ENCODE data around the gene PDILT. TPM values are rescaled to one million over a fixed set of nuclear protein-coding genes. Genes with fewer than 3 reads are reported as not detected.
A peak's percentile ranks its signal among the peaks of the same experiment; 100 is the strongest.

The PDILT gene
- total RNA-seq, 1 experiment from 2014 or later, result not detected

DNA sequence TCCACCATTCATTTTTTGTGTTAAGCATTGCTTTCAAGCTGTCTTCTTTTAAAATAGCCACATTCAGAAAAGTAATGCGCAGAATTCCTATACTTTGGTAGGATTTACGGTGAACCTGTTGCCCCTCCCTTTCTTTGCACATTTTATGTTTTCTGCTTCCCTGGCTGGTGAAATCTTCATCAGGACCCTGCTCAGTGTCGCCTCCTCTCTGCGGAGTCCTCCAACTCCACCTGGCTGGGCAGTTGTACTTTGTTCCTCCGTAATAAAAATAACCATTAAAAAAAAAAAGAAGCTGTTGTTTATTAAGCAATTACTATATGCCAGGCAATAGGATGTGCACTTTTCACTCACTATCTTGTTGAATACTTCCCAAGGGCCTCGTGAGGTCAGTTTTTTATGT, 54.9 kb downstream of the PDILT start:
- Histone ChIP-seq H2AK5ac (ENCODE audit: insufficient read length, low read length) (no peak overlapping the region), H3K4ac (ENCODE audit: low read depth, low read length) (no peak overlapping the region), H3K27ac (ENCODE audit: insufficient read length, low read depth, low read length) (no peak overlapping the region), H4K8ac (replicated peaks; ENCODE audit: insufficient read length, low read depth, low read length) (no peak overlapping the region), H2AFZ (ENCODE audit: low read length) (no peak overlapping the region), H4K5ac (ENCODE audit: insufficient read length, low read depth, low read length) (no peak overlapping the region), H4K20me1 (ENCODE audit: control insufficient read depth, insufficient read depth, insufficient read length) (no peaks in the 10 kb centered on the region), H3K9me3 (ENCODE audit: control insufficient read depth, low read depth, low read length) (no peaks in the 10 kb centered on the region), H3K23me2 (ENCODE audit: insufficient read length, low read depth, low read length, poor library complexity, severe bottlenecking) (no peaks in the 10 kb centered on the region), H3K9ac (ENCODE audit: extremely low read depth, insufficient read length, low read length) (no peak overlapping the region), H3K14ac (ENCODE audit: insufficient read depth, low read length) (no peak overlapping the region), H3K27me3 (ENCODE audit: insufficient read depth, low read length) (no peaks in the 10 kb centered on the region), H3T11ph (ENCODE audit: low read length) (no peak overlapping the region), H3K4me2 (ENCODE audit: insufficient read depth, insufficient read length, low read length) (no peak overlapping the region), H4K91ac (ENCODE audit: insufficient read length, low read depth, low read length) (no peak overlapping the region), H3K4me1 (ENCODE audit: insufficient read depth, low read length) (no peaks in the 10 kb centered on the region), H3K23ac (ENCODE audit: insufficient read length, low read depth, low read length) (no peak overlapping the region), H2BK120ac (ENCODE audit: low read depth, low read length, poor library complexity, severe bottlenecking) (no peak overlapping the region), H3K79me1 (ENCODE audit: insufficient read depth, low read depth, low read length, poor library complexity, severe bottlenecking) (no peaks in the 10 kb centered on the region), H3K56ac (ENCODE audit: insufficient read length, low read depth, low read length) (no peak overlapping the region), H2BK12ac (ENCODE audit: insufficient read length, low read depth, low read length) (no peak overlapping the region), H2BK15ac (ENCODE audit: low read depth, low read length) (no peak overlapping the region), H2BK20ac (ENCODE audit: low read depth, low read length, poor library complexity, severe bottlenecking) (no peak overlapping the region), H2BK5ac (ENCODE audit: insufficient read length, low read length) (no peak overlapping the region), H3K79me2 (ENCODE audit: insufficient read depth, low read length) (no peaks in the 10 kb centered on the region), H3K18ac (ENCODE audit: insufficient read length, low read depth, low read length) (no peak overlapping the region)
- no peak for DNase-seq
- Mint-ChIP-seq H3K27me3 (ENCODE audit: low read depth) (no peaks in the 10 kb centered on the region; the same call in none of the 2 replicates), H3K9me3 (no peaks in the 10 kb centered on the region; a peak in 1 of 5 replicates), H3K4me3 (no peak overlapping the region), H3K27ac (no peak overlapping the region), H3K36me3 (ENCODE audit: insufficient read depth in 1 of 3, low read depth in 3 of 3) (no peaks in the 10 kb centered on the region), H3K4me1 (peaks cover 9 to 11% of the 10 kb centered on the region in 2 experiments)
- TF ChIP-seq, protein P1, sequence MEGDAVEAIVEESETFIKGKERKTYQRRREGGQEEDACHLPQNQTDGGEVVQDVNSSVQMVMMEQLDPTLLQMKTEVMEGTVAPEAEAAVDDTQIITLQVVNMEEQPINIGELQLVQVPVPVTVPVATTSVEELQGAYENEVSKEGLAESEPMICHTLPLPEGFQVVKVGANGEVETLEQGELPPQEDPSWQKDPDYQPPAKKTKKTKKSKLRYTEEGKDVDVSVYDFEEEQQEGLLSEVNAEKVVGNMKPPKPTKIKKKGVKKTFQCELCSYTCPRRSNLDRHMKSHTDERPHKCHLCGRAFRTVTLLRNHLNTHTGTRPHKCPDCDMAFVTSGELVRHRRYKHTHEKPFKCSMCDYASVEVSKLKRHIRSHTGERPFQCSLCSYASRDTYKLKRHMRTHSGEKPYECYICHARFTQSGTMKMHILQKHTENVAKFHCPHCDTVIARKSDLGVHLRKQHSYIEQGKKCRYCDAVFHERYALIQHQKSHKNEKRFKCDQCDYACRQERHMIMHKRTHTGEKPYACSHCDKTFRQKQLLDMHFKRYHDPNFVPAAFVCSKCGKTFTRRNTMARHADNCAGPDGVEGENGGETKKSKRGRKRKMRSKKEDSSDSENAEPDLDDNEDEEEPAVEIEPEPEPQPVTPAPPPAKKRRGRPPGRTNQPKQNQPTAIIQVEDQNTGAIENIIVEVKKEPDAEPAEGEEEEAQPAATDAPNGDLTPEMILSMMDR (conservative IDR thresholded peaks at IDR 0.05), result peak; percentile 62
- no CpG with 5 or more reads among the region's 6 CpGs for WGBS (ENCODE audit: extremely low coverage, insufficient read length, low lambda C conversion rate)

All from H9 (cell line).